Activated CD4-positive, alpha-beta T cell treated with anti-CD3 and anti-CD28 coated beads for 4 hours (primary cell): ENCODE results near the gene HHAT.

Source experiments
- DNase-seq, 2 donors: peaks; one replicate each; pipeline ENCODE4 v3.0.0-alpha.2; 2020

HHAT gene

DNA sequence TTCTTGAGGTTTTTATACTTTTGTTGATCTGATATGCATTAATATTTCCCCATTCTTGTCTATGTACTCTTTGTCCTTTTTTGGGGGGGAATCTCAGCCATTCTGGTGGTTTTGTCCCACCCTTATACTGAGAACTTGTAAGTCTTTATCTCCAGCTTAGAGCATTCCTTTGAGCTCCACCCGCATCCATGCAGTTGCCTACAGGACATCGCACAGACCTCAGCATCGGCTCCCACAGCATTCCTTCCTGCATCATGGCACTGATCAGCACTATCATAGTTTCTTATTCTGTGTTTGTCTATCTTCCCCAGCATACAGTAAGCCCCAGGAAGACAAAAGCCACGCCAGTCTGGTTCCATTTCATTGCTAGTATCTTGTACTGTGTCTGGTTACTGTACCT is 33.0 kb downstream of the HHAT start:
- no peak for DNase-seq

DNA sequence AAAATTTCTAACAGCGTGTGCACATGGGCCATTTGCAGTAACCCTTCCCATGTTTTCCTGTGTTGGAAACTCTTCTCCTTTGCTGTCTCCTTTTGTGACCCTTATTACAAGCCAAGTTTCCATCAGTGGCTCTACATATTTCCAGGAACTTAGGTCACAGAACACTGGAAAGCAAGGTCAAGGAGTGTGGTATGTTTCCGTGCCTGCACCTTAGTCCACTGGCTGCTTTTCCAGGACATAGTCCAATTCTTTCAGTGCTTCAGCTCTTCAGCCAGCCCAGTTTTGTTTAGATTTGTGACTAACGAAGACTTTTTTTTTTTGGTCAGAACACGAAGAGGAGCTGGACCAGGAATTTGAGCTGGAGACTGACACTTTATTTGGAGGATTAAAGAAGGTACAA is 33.8 kb downstream of the HHAT start:
- DNase-seq = no peak

DNA sequence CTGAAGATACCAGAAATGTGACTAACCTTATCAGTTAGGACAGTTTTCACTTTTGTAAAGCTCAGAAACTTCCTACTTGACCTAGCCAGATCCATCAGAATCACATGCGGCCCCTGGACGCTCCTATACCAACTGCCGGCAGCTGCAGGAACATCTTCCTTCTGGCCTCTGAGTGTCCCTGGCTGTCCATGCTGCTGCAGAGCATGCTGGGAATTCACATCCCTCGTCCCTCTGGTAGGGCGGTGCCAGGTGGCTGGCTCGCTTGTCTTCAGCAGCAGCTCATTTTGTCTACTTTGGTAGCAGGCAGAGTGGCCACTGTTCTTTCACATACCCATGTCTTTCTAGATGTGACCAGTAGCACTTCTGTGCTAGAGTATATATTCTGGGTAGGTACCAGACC is 34.4 kb downstream of the HHAT start:
- DNase-seq = no peak

DNA sequence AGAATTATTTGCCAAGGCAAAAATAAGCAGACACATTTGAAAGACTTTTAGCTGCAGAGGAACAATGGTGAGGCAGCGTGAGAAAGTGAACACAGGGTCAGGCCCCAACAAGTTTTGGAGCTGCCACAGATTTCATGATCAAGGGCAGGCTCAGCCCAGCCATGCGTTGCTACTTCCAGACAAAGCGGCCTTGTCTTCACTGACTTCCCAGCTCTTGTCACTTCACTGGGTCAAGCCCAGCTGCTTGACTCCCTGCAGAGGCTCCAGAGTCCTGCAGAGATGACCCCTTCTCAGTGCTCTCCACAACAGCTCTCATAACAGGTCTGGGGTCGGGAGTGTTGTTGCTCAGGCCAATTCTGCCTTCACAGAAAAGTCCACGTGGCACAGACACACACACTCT is 35.8 kb downstream of the HHAT start:
- DNase-seq = no peak

DNA sequence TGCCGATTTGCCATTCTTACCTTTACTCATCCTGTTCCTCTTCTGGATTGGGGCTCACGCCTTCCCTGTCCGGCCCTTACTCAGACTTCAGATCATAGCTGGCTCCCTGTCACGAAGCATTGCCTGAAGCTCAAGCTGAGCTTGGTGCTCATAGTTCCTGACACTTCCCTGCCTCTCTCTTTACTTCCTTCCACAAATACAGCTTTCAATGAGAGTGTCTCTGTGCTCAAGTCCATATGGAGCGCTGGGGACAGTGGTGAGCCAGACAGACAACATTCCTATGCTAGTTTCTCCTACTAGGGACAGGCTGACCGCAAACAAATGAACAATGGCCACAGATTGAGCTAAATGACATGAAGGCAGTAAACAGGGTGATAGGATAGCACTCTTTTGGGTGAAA is 38.1 kb downstream of the HHAT start:
- DNase-seq = no peak

DNA sequence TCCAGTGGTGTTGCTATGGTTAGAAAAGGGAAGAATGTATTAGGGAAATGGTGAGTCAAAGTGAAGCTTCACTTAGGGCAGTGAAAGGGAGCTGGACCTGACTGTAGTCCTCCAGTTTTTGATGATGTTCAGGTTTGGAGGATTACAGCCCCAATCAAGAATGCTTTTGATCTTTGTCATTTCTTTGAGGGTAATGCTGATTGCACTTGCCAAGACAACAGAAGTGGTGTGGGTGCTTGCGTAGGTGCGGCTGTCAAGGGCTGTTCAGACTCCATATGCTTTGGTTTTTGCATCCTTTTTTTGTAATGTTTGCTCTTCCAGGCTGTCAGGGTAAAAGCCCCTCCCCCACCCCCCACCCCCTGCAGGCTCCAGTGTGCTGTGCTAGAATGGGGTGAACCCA is 38.9 kb downstream of the HHAT start:
- no peak for DNase-seq

DNA sequence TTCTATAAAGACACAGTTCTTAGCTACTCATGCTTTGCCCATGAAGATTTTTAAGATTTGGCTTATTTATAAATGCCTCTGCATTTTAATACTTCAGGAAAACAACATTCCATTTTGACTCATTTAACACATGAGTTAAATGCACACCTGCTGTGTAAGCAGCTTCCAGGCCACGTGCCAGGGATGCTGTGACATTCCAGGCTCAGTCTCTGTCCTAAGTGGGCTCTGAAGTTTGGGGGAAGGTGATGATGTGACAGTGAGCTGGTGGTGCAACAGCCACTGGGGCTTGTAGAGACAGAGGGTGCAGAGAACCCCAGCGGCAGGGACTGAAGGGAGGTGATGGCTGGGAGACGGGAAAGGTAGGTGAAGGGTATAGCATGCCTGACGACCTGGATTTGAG is 40.7 kb downstream of the HHAT start:
- no peak for DNase-seq

DNA sequence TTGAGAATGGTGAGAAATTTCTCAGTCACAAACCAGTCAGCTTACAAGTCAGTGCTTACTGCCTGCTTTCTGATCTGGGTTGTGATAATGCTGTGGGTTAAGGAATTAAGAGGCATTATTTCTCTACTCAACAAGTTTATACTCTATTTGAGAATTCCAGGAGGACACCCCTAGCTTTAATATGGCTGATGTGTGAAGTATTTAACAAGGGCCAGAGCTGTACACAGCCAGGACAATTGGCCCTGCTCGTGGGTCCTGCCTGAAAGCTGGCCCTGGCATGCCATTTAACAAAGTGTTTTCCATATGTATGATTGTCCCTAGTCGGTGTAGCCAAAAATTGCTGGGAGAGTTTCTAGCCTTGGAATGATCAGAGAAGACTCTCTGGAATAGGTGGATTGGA is 43.2 kb downstream of the HHAT start:
- no peak for DNase-seq

DNA sequence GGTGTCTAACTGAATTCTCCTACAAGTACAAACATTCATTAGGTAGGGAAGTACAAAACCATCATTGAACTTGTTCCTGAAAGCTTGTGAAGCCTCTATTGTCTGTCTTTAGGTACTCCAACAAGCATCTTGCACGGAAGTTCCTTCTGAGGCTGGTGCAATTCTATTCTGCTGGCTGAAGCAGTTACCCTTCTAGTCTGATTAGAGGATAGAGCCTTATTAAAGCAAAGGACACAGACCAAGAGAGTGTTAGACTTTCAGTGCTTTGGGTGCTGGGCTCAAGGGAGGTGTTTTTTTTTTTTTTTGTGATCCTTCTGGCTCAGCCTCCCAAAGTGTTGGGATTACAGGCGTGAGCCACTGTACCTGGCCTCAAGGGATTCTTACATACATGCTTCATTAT is 43.8 kb downstream of the HHAT start:
- no peak for DNase-seq

DNA sequence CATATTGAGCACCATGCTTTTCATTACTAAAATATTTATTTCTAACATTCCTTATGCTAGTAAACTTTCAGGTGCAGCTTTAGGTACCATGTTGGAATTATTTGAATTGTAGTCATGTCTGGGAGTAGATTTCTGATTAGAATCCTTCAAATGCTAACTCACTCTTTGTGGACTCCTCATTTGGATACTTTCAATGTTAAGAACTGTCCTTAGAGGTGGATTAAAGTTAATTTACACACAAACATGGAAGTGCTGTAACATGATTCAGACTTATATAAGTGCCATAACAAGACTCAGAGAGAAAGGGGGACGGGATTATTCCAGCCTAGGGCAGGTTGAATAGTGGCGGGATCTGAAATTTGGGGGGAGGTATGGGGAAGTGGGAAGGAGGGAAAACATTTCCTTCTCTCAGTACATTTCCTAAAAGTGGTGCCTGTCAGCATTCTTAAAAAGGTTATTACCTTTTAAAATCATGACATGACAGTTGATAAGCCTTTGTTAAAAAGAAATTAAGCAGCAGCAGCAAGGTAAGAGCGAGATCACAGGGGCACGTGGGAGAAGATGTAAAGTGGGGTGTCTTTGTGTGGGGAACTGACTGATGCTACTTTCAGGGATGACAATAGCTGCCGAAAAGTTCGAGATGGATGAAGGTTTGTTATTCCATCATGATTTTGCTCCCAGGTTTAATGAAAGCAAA is 44.4 kb downstream of the HHAT start:
- DNase-seq = no peak

DNA sequence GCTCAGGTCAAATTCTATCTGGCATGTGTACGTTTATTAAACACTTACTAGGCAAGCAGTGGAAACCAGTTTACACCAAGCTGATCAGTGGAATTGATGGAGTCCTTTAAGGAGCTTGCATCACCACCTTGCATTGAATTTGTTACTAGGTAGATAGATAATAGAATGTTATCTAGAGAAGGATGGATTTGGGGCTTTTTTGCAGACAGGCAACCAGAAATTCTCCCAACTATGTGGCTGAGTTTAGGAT is 44.9 kb downstream of the HHAT start:
- no peak for DNase-seq

DNA sequence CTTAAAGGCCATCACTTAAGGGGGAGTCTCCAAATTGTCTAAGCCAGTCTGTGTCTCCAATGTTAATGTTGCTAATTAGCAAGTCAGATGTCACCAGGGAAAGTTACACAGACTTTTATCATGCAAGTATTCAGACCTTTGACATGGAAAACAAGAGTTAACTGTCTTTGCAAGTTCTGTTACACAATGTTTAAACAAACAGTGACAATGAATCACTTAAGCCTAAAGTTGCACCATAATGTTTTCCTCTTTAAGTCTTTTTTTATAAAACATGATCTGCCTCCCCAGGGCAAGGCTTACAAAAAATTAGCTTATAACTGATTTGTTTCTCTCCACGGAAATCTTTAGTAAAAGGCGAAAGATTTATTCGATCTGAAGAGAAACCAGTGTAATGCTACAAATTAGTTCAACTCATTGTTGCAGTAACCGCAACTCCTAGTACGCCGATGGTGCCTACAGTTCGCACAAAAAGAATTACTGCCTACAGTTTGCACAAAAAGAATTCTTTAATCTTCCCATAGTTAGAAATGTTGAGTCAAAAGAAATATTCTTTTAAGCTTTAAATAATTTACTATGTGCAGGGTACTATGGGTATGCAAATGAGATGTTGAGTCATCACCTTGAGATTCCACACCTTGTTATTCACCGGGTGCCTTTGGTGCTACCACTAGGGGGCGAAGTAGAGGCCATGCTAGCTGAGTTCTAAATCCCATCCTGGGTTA is 45.3 kb downstream of the HHAT start:
- DNase-seq = peak; percentile 61 to 65

DNA sequence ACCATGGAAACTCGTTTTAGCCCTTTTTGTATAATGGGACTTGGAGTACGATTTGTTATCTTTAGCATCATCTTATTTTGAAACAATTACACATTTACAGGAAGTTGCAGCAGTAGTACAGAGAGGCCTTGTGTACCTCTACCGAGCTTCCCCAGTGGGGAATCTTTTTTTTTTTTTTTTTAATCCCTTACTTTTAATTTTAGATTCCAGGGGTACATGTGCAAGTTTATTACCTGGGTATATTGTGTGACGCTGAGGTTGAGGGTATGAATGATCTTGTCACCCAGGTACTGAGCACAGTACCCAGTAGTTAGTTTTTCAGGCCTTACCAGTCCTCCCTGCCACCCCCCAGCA is 45.9 kb downstream of the HHAT start:
- no peak for DNase-seq

DNA sequence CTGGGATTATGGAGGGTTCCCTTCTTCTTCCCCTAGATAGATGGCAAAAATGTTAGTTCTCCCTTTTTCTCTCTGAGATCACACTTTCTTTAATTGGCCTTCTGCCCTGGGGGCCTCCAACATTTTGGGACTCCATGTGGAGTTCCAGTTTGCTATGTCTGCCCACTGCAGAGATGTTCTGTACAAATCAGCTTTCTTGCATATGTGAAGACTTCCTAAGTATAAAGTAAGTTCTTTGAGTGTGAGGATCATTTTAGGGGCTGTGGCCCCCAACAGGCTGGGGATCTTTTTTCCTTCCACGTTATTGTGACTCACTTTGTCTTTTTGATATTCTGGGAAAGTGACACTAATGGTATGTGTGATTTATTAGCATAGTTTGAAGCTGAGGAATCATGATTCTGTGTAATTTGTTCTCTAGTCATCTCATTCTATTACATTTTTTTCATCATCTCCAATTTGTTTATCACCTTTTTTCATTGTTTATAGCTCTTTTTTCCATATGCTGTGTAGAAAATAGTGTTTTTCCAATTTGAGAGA is 48.2 kb downstream of the HHAT start:
- DNase-seq = no peak

DNA sequence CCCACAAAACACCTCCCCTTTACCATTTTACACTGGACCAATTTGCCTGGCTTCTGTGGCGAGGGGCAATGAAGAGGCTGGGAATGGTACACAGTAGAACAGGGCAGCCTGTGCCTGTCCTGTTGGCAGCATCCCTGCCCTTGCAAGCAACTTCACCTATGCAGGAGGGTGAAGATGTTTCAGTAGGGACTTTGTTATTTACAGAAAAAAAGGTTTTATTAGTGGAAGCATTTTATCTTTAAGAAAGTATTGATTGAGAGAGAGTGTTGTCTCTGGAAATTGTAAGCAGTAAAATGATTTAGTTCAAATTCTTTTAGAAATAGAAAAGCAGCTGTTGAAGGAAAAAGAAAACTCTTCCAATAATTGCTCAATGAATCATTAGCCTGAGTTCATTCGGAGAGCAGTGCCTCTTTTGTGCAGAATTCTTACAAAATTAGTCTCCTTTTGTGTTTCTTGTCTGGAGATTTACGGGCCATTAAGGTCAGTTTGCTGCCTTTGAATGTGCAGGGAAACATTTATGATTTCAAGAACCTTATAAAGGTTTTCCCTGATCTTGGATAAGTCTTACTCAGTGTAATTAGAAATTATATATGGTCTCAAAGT is 49.1 kb downstream of the HHAT start:
- DNase-seq = no peak

DNA sequence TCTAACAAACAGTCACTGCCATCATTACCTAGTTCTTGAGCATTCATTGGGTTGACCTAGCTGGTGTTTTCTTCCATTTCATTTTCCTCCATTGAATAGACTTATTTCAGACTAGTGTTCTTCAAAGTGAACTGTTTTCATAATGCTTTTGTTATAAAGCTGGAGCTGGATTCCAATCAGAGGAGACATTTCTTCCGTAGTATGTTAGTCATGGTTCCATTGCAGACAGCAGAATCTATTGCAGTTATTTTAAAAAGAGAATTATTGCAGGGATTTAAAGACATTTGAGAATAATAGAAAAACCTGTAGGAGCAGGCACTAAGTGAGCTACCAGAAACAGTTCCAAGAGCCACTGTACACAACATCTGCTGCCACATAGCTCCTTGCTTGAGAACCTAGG is 50.0 kb downstream of the HHAT start:
- no peak for DNase-seq

DNA sequence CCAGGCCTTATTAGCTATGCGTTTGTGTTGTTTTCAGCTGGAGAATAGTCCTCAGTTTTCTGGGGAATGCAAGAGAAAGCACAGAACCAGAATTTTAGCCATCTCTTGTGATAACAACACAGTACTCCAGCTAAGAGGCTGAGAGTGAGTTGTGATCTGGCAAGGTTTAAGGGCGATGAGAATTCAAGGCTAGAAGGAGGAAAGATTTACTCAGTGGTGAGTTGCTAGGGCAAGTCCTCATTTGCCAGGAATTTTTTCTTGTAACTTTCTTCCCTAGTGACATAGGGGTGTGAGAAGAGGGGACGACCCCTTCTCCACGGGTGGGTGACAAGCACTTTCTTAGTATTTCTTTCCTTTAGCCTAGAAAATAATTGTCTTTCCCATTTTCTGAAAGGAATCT is 53.2 kb downstream of the HHAT start:
- DNase-seq = no peak

DNA sequence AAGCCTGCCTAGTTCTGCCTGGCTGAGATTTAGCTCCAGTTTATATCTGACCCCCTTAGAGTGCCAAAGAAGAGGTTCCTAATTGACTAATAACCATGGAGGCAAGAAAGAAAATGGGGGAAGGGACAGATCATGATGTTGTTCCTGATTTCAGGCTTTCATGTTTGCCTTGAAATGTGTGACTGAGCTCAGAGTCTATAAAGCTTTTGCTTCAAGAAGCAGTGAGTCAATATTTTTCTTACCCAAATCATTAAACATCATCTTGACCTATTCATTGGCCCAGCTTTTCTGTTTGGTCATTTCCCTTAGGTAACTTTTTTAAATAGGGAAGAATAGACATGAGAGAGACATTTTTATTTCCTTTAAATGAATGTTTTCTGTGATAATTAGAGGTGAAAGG is 55.9 kb downstream of the HHAT start:
- no peak for DNase-seq

DNA sequence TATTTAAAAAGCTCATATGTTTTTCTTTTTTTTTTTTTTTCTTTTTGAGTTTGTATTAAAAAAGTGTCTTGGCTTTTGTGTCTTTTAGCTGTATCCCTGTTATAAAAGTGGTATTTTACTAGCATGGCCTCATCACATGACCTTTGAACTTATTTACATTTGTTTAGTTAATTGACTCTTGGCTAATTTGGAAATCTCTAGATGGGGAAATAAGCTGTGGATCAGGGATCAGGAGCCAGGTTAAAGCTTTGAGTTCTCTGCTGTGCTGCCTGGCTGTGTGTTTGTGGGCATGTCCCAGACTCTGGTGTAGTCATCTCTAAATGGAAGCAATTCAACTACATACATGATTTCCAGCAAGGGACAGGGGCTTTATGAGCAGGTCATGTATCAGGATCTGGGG is 56.5 kb downstream of the HHAT start:
- no peak for DNase-seq

DNA sequence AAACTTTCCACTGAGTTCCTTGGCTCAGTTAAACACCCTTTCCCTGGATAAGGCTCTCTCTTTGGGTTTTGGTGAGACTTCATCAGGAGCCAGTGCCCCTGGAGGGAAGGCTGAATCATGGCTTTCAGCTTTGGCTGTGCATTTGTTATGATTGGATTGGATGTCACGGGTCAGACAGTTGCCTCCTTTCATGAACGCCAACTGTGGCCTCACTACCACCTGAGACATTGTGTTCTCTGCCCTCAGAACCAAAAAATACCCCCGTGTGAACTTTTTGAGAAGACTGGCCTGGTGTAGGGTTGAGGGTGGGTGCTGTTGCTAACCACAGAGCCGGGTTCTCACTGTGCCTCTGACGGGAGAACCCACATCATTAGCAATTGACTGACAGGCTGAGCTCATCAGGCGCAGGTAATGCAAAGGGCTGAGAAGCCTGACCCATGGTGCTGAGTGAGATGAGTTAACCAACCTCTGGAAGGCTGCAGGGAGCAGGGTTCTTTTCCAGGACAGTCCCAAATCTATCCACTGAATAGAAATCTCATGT is 65.6 kb downstream of the HHAT start:
- no peak for DNase-seq

DNA sequence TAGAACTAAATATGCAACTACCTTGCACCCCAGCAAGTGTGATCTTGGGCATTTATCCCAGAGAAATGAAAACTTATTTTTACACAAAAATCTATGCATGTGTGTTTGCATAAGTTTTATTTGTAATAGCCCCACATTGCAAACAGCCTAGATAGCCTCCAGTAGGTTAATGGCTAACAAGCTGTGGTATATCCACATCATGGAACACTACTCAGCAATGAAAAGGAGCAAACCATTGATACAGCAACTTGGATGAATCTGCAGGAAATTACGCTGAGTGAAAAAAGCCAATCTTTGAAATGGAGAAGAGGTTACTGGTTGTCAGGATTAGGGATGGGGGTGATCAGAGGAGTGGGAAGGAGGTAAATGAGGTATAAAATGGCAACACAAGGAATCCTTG is 67.8 kb downstream of the HHAT start:
- no peak for DNase-seq

DNA sequence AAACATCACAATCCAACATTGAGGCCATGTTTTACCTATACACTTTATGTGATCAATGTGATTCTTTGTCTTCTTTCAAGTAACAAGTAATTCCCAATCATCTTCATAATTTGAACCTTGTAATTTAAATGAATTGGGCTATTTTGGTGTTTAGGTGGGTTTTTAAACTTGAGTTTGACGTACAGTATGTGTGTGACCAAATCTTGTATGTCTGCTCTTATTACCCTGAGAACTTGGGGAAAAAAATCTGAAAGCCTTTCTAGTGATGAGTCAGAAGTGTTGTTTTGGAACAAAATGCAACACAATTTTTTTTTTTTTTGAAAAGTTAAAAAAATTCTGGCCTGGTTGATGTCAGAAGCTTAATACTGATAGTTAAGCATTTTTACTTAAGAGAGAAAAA is 68.5 kb downstream of the HHAT start:
- DNase-seq = no peak

DNA sequence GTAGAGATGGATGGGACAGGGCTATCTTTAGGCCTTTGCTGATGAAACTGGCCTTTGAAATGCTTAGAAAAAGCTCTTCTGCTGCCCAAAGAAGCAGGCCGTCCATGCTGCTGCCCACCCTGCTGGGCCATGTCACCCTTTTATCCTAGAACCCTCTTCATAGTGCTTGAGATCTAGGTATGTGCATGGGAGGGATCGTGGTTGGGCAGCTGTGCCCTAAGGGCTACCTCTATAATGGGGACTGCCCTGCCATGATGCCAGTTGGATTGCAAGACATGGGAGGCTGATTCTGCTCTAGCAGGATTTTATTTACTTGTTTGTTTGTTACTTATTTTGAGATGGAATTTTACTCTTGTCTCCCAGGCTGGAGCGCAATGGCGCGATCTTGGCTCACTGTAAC is 69.0 kb downstream of the HHAT start:
- DNase-seq = no peak

DNA sequence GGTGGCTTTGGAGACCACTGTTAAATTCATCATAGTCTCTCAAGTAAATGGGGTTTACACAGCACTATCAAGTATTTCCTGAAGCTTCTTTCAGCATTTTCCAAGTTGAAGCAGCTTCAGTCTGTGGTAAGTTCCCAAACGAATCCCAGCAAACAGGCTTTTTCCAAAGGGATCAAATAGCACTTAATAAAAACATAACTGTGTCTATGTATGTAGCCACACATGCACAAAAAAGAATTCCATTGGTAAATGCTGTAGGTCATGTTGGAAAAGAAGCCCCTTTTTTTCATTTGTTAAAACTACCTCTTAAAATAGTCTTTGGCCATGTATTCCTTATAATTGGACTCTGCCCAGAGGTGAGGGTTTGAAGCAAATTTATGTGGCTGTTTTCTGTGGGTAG is 69.8 kb downstream of the HHAT start:
- DNase-seq = no peak
